GM23248 (cell line): ENCODE results near the gene SMCO1. TPM values are rescaled to one million over a fixed set of nuclear protein-coding genes. Genes with fewer than 3 reads are reported as not detected.

Source experiments
- DNase-seq: peaks from one replicate; pipeline ENCODE4 v3.0.0-alpha.2; 2015
- H2AFZ ChIP-seq: fragments of 200-600 bp; sonication (generic); 2 replicates; pipeline ENCODE4 v1.6.1; 2016; ENCODE audit warnings: antibody characterized with exemption
- H3F3A ChIP-seq: fragments of 200-600 bp; sonication (generic); 2 replicates; pipeline ENCODE4 v1.6.1; 2016; ENCODE audit warnings: mild to moderate bottlenecking, antibody characterized with exemption, mixed run types; ENCODE audit not compliant: insufficient read depth
- H3K27ac ChIP-seq: fragments of 200-600 bp; sonication (generic); 2 replicates; pipeline ENCODE4 v1.5.1; 2016; ENCODE audit warnings: mild to moderate bottlenecking
- H3K27me3 ChIP-seq: fragments of 200-600 bp; sonication (generic); replicated peaks from 2 replicates; pipeline ENCODE4 v1.6.1; 2016; ENCODE audit warnings: mild to moderate bottlenecking; ENCODE audit not compliant: insufficient read depth
- H3K36me3 ChIP-seq: fragments of 200-600 bp; sonication (generic); 2 replicates; pipeline ENCODE4 v1.6.1; 2016; ENCODE audit warnings: low read depth, mild to moderate bottlenecking
- H3K4me1 ChIP-seq: fragments of 200-600 bp; sonication (generic); 2 replicates; pipeline ENCODE4 v1.6.1; 2016; ENCODE audit warnings: mild to moderate bottlenecking; ENCODE audit not compliant: insufficient read depth
- H3K4me2 ChIP-seq: fragments of 200-600 bp; sonication (generic); one replicate; pipeline ENCODE4 v1.6.1; 2016; ENCODE audit warnings: mild to moderate bottlenecking; ENCODE audit not compliant: unreplicated experiment
- H3K4me3 ChIP-seq: fragments of 200-600 bp; sonication (generic); 2 replicates; pipeline ENCODE4 v1.5.1; 2016; ENCODE audit warnings: mild to moderate bottlenecking
- H3K79me2 ChIP-seq: fragments of 200-600 bp; sonication (generic); 2 replicates; pipeline ENCODE4 v1.6.1; 2016; ENCODE audit warnings: mild to moderate bottlenecking; ENCODE audit not compliant: insufficient read depth
- H3K9ac ChIP-seq: fragments of 200-600 bp; sonication (generic); 2 replicates; pipeline ENCODE4 v1.6.1; 2016; ENCODE audit warnings: mild to moderate bottlenecking
- H3K9me2 ChIP-seq: fragments of 200-600 bp; sonication (generic); 2 replicates; pipeline ENCODE4 v1.6.1; 2016; ENCODE audit warnings: mixed run types, mild to moderate bottlenecking, moderate library complexity; ENCODE audit not compliant: insufficient read depth
- H3K9me3 ChIP-seq: fragments of 200-600 bp; sonication (generic); one replicate; pipeline ENCODE4 v1.6.1; 2017; ENCODE audit warnings: low read depth
- H4K20me1 ChIP-seq: fragments of 200-600 bp; sonication (generic); 2 replicates; pipeline ENCODE4 v1.6.0; 2016; ENCODE audit not compliant: insufficient read depth
- EZH2 ChIP-seq: fragments of 200-600 bp; sonication (generic); IDR thresholded peaks from 2 replicates; pipeline ENCODE4 v1.6.1; 2018; ENCODE audit warnings: antibody characterized with exemption, mild to moderate bottlenecking; ENCODE audit not compliant: insufficient read depth, poor library complexity, severe bottlenecking
- EZH2phosphoT487 ChIP-seq: fragments of 200-600 bp; sonication (generic); IDR thresholded peaks from 2 replicates; pipeline ENCODE4 v1.6.1; 2018; ENCODE audit warnings: antibody characterized with exemption, moderate library complexity, mild to moderate bottlenecking, low read depth; ENCODE audit not compliant: insufficient read depth
- WGBS, 2 experiments: methylation state at CpG; one replicate each; pipeline ENCODE4 v1.1.6; 2015 to 2017; ENCODE audit warnings: low lambda C conversion rate in 2 of 2, low coverage in 1 of 2; ENCODE audit errors: missing lambda C conversion rate in 2 of 2; 5-methylcytosine and 5-hydroxymethylcytosine counted together
- in situ Hi-C: fragments of 300-500 bp; cut with MboI; formaldehyde crosslinking; loops from 2 replicates; pipeline ENCODE4 v1.15.0; 2020
- polyA plus RNA-seq: library from polyadenylated mRNA; unstranded; fragments of >200 nt; fragmentation: Nextera tagmentation; extraction: Ambion mirVana; gene quantifications from 2 replicates; pipeline ENCODE4 v1.2.1, GENCODE V29; 2016
- total RNA-seq: library from RNA; depleted of rRNA; stranded (reverse); fragments of >200 nt; shearing (Covaris generic); gene quantifications from 2 replicates; pipeline ENCODE4 v1.2.3, GENCODE V29; 2014

The SMCO1 gene
- total and polyA plus RNA-seq, 2 experiments from 2014 or later: not detected

DNA sequence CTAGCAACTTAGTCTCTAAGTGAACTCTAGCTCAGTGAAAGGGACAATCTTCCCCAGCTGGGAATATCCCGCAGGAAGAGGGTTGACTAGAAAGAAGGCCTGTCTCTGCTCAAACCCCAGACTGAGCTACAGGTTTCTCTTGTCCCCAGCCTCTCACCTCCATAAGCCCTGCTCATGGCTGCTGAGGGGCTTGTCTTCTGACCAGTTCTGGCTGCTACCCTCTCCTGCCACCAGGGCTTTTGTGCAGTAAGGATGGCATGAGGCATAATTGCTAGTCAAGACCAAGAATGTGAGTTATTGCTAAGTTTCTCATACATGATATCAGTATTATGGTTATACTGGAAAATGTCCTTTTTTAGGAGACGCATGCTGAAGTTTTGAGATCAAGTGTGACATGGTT, 31.9 kb upstream of the SMCO1 start:
- in situ Hi-C loops: no loop called here
- no peaks in the 10 kb centered on the region for H3F3A ChIP-seq
- TF ChIP-seq EZH2phosphoT487 (no peak), EZH2 (no peak)
- H3K27ac ChIP-seq: no peak overlapping the region
- H3K79me2 ChIP-seq: no peaks in the 10 kb centered on the region
- H3K36me3 ChIP-seq: no peaks in the 10 kb centered on the region
- 90 to 93% methylated on average over 2 of the region's 2 CpGs for WGBS, 2 experiments
- DNase-seq: no peak
- H3K9me2 ChIP-seq: no peaks in the 10 kb centered on the region
- H2AFZ ChIP-seq: no peak overlapping the region
- H3K4me2 ChIP-seq: no peak overlapping the region
- no peaks in the 10 kb centered on the region for H3K4me1 ChIP-seq
- no peaks in the 10 kb centered on the region for H4K20me1 ChIP-seq
- no peak overlapping the region for H3K9ac ChIP-seq
- no peaks in the 10 kb centered on the region for H3K9me3 ChIP-seq
- H3K4me3 ChIP-seq: no peak overlapping the region
- no peaks in the 10 kb centered on the region for H3K27me3 ChIP-seq

GRCh38 chr3:196546537-196546936, 31.4 kb upstream of the SMCO1 start:
- Histone ChIP-seq H3K27me3 (no peaks in the 10 kb centered on the region), H2AFZ (no peak overlapping the region), H3K79me2 (no peaks in the 10 kb centered on the region), H3F3A (no peaks in the 10 kb centered on the region), H3K27ac (no peak overlapping the region), H3K9ac (no peak overlapping the region), H3K4me3 (no peak overlapping the region), H3K4me2 (no peak overlapping the region), H3K36me3 (no peaks in the 10 kb centered on the region), H4K20me1 (no peaks in the 10 kb centered on the region), H3K9me3 (no peaks in the 10 kb centered on the region), H3K4me1 (no peaks in the 10 kb centered on the region), H3K9me2 (no peaks in the 10 kb centered on the region)
- no peak for DNase-seq
- TF ChIP-seq EZH2 (no peak), EZH2phosphoT487 (no peak)
- 79 to 87% methylated on average over 5 of the region's 5 CpGs for WGBS, 2 experiments
- in situ Hi-C loops: no loop called here

GRCh38 chr3:196544491-196544992, 29.4 kb upstream of the SMCO1 start:
- no peak overlapping the region for H3K4me3 ChIP-seq
- H2AFZ ChIP-seq: no peak overlapping the region
- TF ChIP-seq EZH2phosphoT487: no peak
- no peak for TF ChIP-seq EZH2
- 94 to 96% methylated on average over 2 of the region's 2 CpGs for WGBS, 2 experiments
- no peak overlapping the region for H3K4me2 ChIP-seq
- H3F3A ChIP-seq: no peaks in the 10 kb centered on the region
- no peaks in the 10 kb centered on the region for H3K9me3 ChIP-seq
- no peaks in the 10 kb centered on the region for H3K9me2 ChIP-seq
- no peak overlapping the region for H3K9ac ChIP-seq
- DNase-seq: no peak
- H3K27me3 ChIP-seq: no peaks in the 10 kb centered on the region
- no peaks in the 10 kb centered on the region for H3K4me1 ChIP-seq
- no peaks in the 10 kb centered on the region for H3K79me2 ChIP-seq
- H3K36me3 ChIP-seq: no peaks in the 10 kb centered on the region
- in situ Hi-C loops: no loop called here
- no peak overlapping the region for H3K27ac ChIP-seq
- H4K20me1 ChIP-seq: no peaks in the 10 kb centered on the region

GRCh38 chr3:196541684-196542445, 26.7 kb upstream of the SMCO1 start:
- Histone ChIP-seq H4K20me1 (no peaks in the 10 kb centered on the region), H3K79me2 (no peaks in the 10 kb centered on the region), H3K4me1 (no peaks in the 10 kb centered on the region), H3K36me3 (no peaks in the 10 kb centered on the region), H3F3A (no peaks in the 10 kb centered on the region), H3K9me3 (no peaks in the 10 kb centered on the region), H3K4me3 (no peak overlapping the region), H3K9me2 (no peaks in the 10 kb centered on the region), H3K27me3 (no peaks in the 10 kb centered on the region), H3K27ac (no peak overlapping the region), H2AFZ (no peak overlapping the region), H3K4me2 (no peak overlapping the region), H3K9ac (no peak overlapping the region)
- no peak for DNase-seq
- WGBS, 2 experiments: 44 to 56% methylated on average over 6 of the region's 6 CpGs
- in situ Hi-C loops: no loop called here
- TF ChIP-seq EZH2 (no peak), EZH2phosphoT487 (no peak)
